ENCODE measurements around the gene SESN1.

Gene SESN1

GRCh38 chr6:109023356-109023925 lies 71.2 kb downstream of the SESN1 start:
- Histone ChIP-seq H3K79me2 (ENCODE audit: insufficient read depth, low read length) (peaks cover 9% of the 10 kb centered on the region; the same call in 1 of the 2 replicates), H2AFZ (ENCODE audit: low read length) (no peak overlapping the region), H3F3A (ENCODE audit: low read depth) (no peaks in the 10 kb centered on the region), H3K9me2 (replicated peaks; ENCODE audit: low read depth, low read length) (no peaks in the 10 kb centered on the region), H3K36me3 (ENCODE audit: insufficient read depth, low read length) (no peaks in the 10 kb centered on the region), H3K4me2 (ENCODE audit: low read depth, low read length, poor library complexity, severe bottlenecking) (peak overlapping the region; percentile 27), H3K9ac (ENCODE audit: low read depth, low read length, poor library complexity, severe bottlenecking) (peak overlapping the region; percentile 27), H3K9me3 (ENCODE audit: insufficient read depth, low read depth, low read length) (no peaks in the 10 kb centered on the region), H3K4me3 (ENCODE audit: low read length, poor library complexity, severe bottlenecking) (no peak overlapping the region), H3K4me1 (ENCODE audit: insufficient read depth, low read length, poor library complexity, severe bottlenecking) (peaks cover 57% of the 10 kb centered on the region), H3K27me3 (ENCODE audit: insufficient read depth, low read length, poor library complexity, severe bottlenecking) (no peaks in the 10 kb centered on the region), H4K20me1 (ENCODE audit: insufficient read depth, low read length, poor library complexity, severe bottlenecking) (no peaks in the 10 kb centered on the region)
- TF ChIP-seq EZH2phosphoT487 (IDR thresholded peaks at IDR 0.05; ENCODE audit: borderline replicate concordance) (no peak), CTCF (conservative IDR thresholded peaks at IDR 0.05; ENCODE audit: low read length) (no peak)

- H3K9me3 ChIP-seq (ENCODE audit: insufficient read depth, low read depth, low read length), result no peaks in the 10 kb centered on the region
- no peaks in the 10 kb centered on the region for H3K36me3 ChIP-seq (ENCODE audit: insufficient read depth, low read length)
- peaks cover 61% of the 10 kb centered on the region for H3K4me1 ChIP-seq (ENCODE audit: insufficient read depth, low read length, poor library complexity, severe bottlenecking)
- H3K9me2 ChIP-seq (replicated peaks; ENCODE audit: low read depth, low read length), result no peaks in the 10 kb centered on the region
- H3K4me3 ChIP-seq (ENCODE audit: low read length, poor library complexity, severe bottlenecking), result no peak overlapping the region
- TF ChIP-seq EZH2phosphoT487 (IDR thresholded peaks at IDR 0.05; ENCODE audit: borderline replicate concordance) (no peak), CTCF (conservative IDR thresholded peaks at IDR 0.05; ENCODE audit: low read length) (no peak)
- H3F3A ChIP-seq (ENCODE audit: low read depth), result no peaks in the 10 kb centered on the region
- H3K9ac ChIP-seq (ENCODE audit: low read depth, low read length, poor library complexity, severe bottlenecking), result no peak overlapping the region
- no peaks in the 10 kb centered on the region for H4K20me1 ChIP-seq (ENCODE audit: insufficient read depth, low read length, poor library complexity, severe bottlenecking)
- no peaks in the 10 kb centered on the region for H3K27me3 ChIP-seq (ENCODE audit: insufficient read depth, low read length, poor library complexity, severe bottlenecking)
- peaks cover 9% of the 10 kb centered on the region; the same call in 1 of the 2 replicates for H3K79me2 ChIP-seq (ENCODE audit: insufficient read depth, low read length)
- no peak overlapping the region for H2AFZ ChIP-seq (ENCODE audit: low read length)
- H3K4me2 ChIP-seq (ENCODE audit: low read depth, low read length, poor library complexity, severe bottlenecking), result no peak overlapping the region
These were observed 72.8 kb downstream of the SESN1 start for GRCh38 chr6:109021870-109022269.

- no peak for TF ChIP-seq EZH2phosphoT487 (IDR thresholded peaks at IDR 0.05; ENCODE audit: borderline replicate concordance)
- no peak for TF ChIP-seq CTCF (conservative IDR thresholded peaks at IDR 0.05; ENCODE audit: low read length)
- H3K4me1 ChIP-seq (ENCODE audit: insufficient read depth, low read length, poor library complexity, severe bottlenecking), result peaks cover 58% of the 10 kb centered on the region
- no peak overlapping the region for H3K4me2 ChIP-seq (ENCODE audit: low read depth, low read length, poor library complexity, severe bottlenecking)
- H4K20me1 ChIP-seq (ENCODE audit: insufficient read depth, low read length, poor library complexity, severe bottlenecking), result no peaks in the 10 kb centered on the region
- H3K79me2 ChIP-seq (ENCODE audit: insufficient read depth, low read length), result peaks cover 9% of the 10 kb centered on the region; the same call in 1 of the 2 replicates
- H3K27me3 ChIP-seq (ENCODE audit: insufficient read depth, low read length, poor library complexity, severe bottlenecking), result no peaks in the 10 kb centered on the region
- H2AFZ ChIP-seq (ENCODE audit: low read length), result no peak overlapping the region
- peak overlapping the region; percentile 1 for H3K9ac ChIP-seq (ENCODE audit: low read depth, low read length, poor library complexity, severe bottlenecking)
- H3F3A ChIP-seq (ENCODE audit: low read depth), result no peaks in the 10 kb centered on the region
- H3K36me3 ChIP-seq (ENCODE audit: insufficient read depth, low read length), result no peaks in the 10 kb centered on the region
- H3K9me2 ChIP-seq (replicated peaks; ENCODE audit: low read depth, low read length), result no peaks in the 10 kb centered on the region
- no peaks in the 10 kb centered on the region for H3K9me3 ChIP-seq (ENCODE audit: insufficient read depth, low read depth, low read length)
- H3K4me3 ChIP-seq (ENCODE audit: low read length, poor library complexity, severe bottlenecking), result no peak overlapping the region
These were observed 74.7 kb downstream of the SESN1 start for GRCh38 chr6:109019911-109020310.
